ENCODE results near the gene CARS2.
"Not testable (repeated sequence)": the region's sequence is repeated elsewhere in the genome, so short reads cannot be mapped to it uniquely, and the experiment has no call there.

The CARS2 gene

GRCh38 chr13:110624766-110625756 is 80.9 kb downstream of the CARS2 start:
- no peak for DNase-seq (ENCODE audit: low read depth in 4 of 4, low spot score in 1 of 4)

GRCh38 chr13:110620596-110620995 is 85.3 kb downstream of the CARS2 start:
- DNase-seq (ENCODE audit: low read depth in 4 of 4, low spot score in 1 of 4): no peak

- DNase-seq (ENCODE audit: low read depth in 4 of 4, low spot score in 1 of 4): no peak
These were observed 87.1 kb downstream of the CARS2 start for GRCh38 chr13:110618780-110619179.

- DNase-seq (ENCODE audit: low read depth in 4 of 4, low spot score in 1 of 4): no peak
These were observed 87.7 kb downstream of the CARS2 start for GRCh38 chr13:110618167-110618566.

- no peak for DNase-seq (ENCODE audit: low read depth in 4 of 4, low spot score in 1 of 4)
These were observed 88.4 kb downstream of the CARS2 start for GRCh38 chr13:110617321-110618072.

GRCh38 chr13:110616103-110617101 is 89.5 kb downstream of the CARS2 start:
- peak in 2 of 4 experiments; percentile 4 to 26 for DNase-seq (ENCODE audit: low read depth in 4 of 4, low spot score in 1 of 4)

- peak; percentile 56 to 84 (median 68) for DNase-seq (ENCODE audit: low read depth in 4 of 4, low spot score in 1 of 4)
These were observed 90.4 kb downstream of the CARS2 start, which contains the start of gene NAXD for GRCh38 chr13:110615322-110616102. Gene NAXD, plus strand, starts transcription at chr13:110615545. Its CDS starts 57 bp downstream, at chr13:110615602.

DNA sequence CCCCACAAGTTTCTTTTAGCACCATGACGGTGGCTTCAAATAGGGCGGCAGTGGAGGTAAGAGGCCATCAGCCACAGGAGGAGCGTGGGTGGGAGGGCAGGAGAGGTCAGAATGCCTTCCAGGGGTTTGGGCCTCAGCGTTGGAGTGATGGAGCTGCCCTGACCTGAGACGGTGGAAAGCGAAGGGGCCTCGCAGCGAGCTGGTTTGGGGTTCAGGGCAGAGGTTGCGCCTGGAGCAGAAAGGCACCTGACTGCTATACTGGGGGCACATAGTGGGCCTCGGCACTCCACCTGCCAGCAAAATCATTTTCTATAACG is 91.0 kb downstream of the CARS2 start:
- no peak for DNase-seq (ENCODE audit: low read depth in 4 of 4, low spot score in 1 of 4)

GRCh38 chr13:110610955-110611595 is 94.8 kb downstream of the CARS2 start:
- DNase-seq (ENCODE audit: low read depth in 4 of 4, low spot score in 1 of 4): no peak

- no peak for DNase-seq (ENCODE audit: low read depth in 4 of 4, low spot score in 1 of 4)
These were observed 98.2 kb downstream of the CARS2 start for GRCh38 chr13:110607675-110608224.

DNA sequence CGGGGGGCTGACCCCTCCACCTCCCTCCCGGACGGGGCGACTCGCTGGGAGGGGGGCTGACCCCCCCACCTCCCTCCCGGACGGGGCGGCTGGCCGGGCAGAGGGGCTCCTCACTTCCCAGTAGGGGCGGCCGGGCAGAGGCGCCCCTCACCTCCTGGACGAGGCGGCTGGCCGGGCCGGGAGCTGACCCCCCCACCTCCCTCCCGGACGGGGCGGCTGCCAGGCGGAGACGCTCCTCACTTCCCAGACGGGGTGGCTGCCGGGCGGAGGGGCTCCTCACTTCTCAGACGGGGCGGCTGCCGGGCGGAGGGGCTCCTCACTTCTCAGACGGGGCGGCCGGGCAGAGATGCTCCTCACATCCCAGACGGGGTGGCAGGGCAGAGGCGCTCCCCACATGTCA is 99.6 kb downstream of the CARS2 start:
- DNase-seq (ENCODE audit: low read depth in 4 of 4, low spot score in 1 of 4): not testable (repeated sequence)

DNA sequence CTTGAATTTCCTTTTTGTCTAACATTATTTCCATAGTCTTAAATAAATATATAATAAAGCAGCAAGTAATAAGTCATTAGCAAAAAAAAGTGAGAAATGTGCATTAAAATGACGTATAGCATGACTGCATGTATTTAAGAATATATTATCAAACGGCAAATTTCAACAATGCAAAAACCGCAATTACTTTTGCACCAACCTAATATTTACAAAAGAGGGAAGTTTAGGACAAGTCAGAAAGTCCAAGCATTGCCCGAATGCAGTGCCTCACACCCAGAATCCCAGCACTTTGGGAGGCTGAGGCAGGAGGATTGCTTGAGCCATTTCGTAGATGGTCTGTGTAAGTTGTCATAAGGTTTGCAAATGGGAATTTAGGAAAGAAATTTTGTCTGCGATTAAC is 100.8 kb downstream of the CARS2 start:
- DNase-seq (ENCODE audit: low read depth in 4 of 4, low spot score in 1 of 4): no peak

DNA sequence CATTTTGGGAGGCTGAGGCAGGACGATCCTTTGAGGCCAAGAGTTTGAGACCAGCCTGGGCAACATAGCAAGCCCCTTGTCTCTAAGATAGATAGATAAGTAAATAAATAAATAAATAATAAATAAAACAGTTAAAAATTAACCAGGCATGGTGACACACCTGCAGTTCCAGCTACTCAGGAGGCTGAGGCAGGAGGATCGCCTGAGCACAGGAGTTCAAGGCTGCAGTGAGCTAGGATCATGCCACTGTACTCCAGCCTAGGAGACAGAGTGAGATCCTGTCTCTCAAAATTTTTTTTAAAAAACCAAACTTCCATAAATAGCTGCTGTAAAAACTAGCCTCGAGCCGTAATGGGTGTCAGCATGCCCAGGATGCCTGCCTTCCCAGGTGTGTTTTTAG is 104.9 kb downstream of the CARS2 start:
- no peak for DNase-seq (ENCODE audit: low read depth in 4 of 4, low spot score in 1 of 4)

DNA sequence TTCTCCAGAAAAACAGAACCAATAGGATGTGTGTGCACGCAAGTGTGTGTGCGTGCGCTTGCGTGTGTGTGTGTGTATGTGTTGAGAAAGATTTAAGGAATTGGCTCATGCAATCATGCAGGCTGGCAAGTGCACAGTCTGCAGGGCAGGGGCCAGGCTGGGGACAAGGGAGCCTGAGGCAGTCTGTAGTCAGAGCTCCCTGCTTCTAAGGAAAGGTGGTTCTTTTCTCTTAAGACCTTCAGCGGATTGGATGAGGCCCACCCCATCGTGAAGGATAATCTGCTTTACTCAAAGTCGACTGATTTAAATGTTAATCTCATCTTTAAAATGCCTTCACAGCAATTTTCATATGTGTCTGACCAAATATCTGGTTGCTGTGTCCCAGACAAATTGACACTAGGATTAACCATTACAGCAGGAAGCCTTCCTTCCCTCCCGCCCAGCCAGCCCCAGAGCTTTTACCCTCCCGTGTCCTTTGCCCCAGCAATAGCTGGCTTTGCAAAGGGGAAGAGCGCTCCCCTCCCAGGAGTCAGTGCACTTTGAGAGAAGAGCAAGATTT is 105.6 kb downstream of the CARS2 start:
- no peak for DNase-seq (ENCODE audit: low read depth in 4 of 4, low spot score in 1 of 4)

GRCh38 chr13:110597041-110597689 is 108.8 kb downstream of the CARS2 start:
- no peak for DNase-seq (ENCODE audit: low read depth in 4 of 4, low spot score in 1 of 4)

GRCh38 chr13:110593430-110594130 is 112.3 kb downstream of the CARS2 start:
- no peak for DNase-seq (ENCODE audit: low read depth in 4 of 4, low spot score in 1 of 4)

DNA sequence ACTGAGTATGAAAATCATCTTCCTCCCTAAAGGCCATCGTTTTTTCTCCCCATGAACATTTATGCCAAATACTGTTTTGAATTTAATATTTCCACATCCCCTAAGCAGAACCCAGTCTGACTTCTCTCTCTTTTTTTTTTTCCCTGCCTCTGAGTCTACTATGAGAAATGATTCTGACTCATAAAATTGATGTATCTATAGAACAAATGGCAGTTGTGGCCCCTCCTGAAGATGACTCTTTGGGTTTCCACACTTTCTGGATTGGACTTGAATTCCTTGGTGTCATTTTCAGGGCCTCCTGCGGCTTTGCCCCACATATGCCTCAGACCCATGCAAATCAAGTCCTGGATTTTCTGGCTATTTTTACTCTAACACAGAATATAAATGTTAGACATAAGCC is 113.3 kb downstream of the CARS2 start:
- DNase-seq (ENCODE audit: low read depth in 4 of 4, low spot score in 1 of 4): no peak
